Glutamatergic neuron (in vitro differentiated cells): ENCODE data around the gene SERGEF. TPM values are rescaled to one million over a fixed set of nuclear protein-coding genes. Genes with fewer than 3 reads are reported as not detected.

Experiments
- DNase-seq: peaks from one replicate; pipeline ENCODE4 v3.0.0; 2022
- H3K27ac Mint-ChIP-seq: one replicate; pipeline ENCODE4 v1.8.0; 2020; ENCODE audit warnings: mild to moderate bottlenecking, mixed read lengths, inconsistent platforms; ENCODE audit not compliant: unreplicated experiment
- H3K27me3 Mint-ChIP-seq: one replicate; pipeline ENCODE4 v1.8.0; 2020; ENCODE audit warnings: mild to moderate bottlenecking, moderate library complexity, mixed read lengths, inconsistent platforms; ENCODE audit not compliant: unreplicated experiment
- H3K36me3 Mint-ChIP-seq: one replicate; pipeline ENCODE4 v1.8.0; 2020; ENCODE audit warnings: mild to moderate bottlenecking, mixed read lengths, inconsistent platforms; ENCODE audit not compliant: unreplicated experiment
- H3K4me1 Mint-ChIP-seq: one replicate; pipeline ENCODE4 v1.8.0; 2020; ENCODE audit warnings: mild to moderate bottlenecking, low read depth, mixed read lengths, inconsistent platforms; ENCODE audit not compliant: unreplicated experiment
- H3K4me3 Mint-ChIP-seq: one replicate; pipeline ENCODE4 v1.8.0; 2020; ENCODE audit warnings: mild to moderate bottlenecking, mixed read lengths, inconsistent platforms; ENCODE audit not compliant: unreplicated experiment
- H3K9me3 Mint-ChIP-seq: one replicate; pipeline ENCODE4 v1.8.0; 2020; ENCODE audit warnings: mild to moderate bottlenecking, moderate library complexity, mixed read lengths, inconsistent platforms; ENCODE audit not compliant: unreplicated experiment
- total RNA-seq: library from RNA; stranded (reverse); fragmentation: NEBNext Ultra II Directional; extraction: Animal tissue kit (Norgen Biotek cat#: 25700); gene quantifications from one replicate; pipeline ENCODE4 v1.2.1, GENCODE V29; 2021; ENCODE audit not compliant: unreplicated experiment
- TF ChIP-seq, protein P1 (sequence below): fragments of 200-600 bp; sonication (generic); IDR thresholded peaks from one replicate; pipeline ENCODE4 v1.5.0; 2021; ENCODE audit not compliant: partially characterized antibody, unreplicated experiment

SERGEF gene
- total RNA-seq, 1 donor from 2014 or later = 42.5 TPM

DNA sequence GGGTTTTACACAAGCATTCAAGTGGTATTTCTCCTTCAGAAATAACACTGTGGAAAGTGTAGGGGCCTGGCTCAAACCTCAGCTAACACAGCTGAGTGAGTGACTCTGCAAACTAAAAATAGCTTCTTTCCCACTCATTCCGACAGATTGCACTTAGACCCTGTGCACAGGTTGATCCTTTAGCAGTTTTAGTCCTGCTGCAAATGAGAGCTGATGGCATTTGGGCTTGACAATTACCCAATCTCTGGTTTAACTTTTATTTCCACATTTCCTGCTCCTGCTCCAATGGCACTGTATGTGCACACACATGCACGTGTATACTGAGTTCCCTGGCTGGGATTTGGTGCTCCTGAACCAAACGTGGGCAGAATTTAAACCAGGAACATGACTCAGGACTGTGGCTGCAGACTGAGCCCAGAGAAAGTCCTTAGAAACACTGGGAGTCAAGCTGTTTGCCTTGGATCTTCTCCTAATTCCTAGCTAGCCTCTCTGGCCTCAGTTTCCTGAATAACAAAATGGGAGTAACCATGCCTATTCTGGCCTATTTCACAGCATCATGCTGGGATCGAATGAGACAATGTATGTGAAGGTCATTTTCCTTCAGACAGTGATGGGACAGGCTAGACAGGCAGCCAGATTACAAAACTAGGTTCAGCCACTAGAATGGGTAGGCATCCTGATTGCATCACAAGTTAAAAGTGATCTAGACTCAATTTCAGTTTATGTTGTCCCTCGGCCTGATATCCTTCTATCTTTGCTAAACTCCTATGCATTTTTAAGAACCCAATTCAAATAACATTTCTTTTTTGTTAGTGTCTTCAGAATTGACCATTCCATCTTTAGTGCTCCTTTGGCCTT, 58.2 kb downstream of the SERGEF start:
- no peak for DNase-seq
- no peak overlapping the region for H3K27ac Mint-ChIP-seq
- TF ChIP-seq, protein P1, sequence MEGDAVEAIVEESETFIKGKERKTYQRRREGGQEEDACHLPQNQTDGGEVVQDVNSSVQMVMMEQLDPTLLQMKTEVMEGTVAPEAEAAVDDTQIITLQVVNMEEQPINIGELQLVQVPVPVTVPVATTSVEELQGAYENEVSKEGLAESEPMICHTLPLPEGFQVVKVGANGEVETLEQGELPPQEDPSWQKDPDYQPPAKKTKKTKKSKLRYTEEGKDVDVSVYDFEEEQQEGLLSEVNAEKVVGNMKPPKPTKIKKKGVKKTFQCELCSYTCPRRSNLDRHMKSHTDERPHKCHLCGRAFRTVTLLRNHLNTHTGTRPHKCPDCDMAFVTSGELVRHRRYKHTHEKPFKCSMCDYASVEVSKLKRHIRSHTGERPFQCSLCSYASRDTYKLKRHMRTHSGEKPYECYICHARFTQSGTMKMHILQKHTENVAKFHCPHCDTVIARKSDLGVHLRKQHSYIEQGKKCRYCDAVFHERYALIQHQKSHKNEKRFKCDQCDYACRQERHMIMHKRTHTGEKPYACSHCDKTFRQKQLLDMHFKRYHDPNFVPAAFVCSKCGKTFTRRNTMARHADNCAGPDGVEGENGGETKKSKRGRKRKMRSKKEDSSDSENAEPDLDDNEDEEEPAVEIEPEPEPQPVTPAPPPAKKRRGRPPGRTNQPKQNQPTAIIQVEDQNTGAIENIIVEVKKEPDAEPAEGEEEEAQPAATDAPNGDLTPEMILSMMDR = no peak
- peaks cover 2% of the 10 kb centered on the region for H3K4me1 Mint-ChIP-seq
- no peak overlapping the region for H3K4me3 Mint-ChIP-seq
- H3K27me3 Mint-ChIP-seq = no peaks in the 10 kb centered on the region
- H3K36me3 Mint-ChIP-seq = peaks cover 12% of the 10 kb centered on the region
- peaks cover 4% of the 10 kb centered on the region for H3K9me3 Mint-ChIP-seq

DNA sequence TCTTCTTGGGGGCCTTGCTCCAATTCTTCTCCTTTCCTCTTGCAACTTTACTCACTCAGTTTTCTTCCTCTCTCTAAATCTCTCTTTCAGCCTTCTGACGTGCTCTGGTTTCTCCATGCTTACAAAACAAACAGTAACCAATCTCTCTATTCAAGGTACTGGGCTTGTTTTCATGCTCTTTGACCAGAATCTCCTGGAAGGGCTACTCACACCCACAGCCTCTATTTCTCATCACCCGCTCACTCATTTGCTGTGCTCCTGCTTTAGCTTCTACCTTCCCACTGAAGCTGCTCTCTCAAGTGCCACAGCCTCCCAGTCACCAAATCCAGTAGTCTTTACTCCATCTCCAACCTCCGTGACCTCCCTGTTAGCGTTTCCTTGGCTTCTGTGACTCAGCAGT, 60.4 kb downstream of the SERGEF start:
- no peak for DNase-seq
- Mint-ChIP-seq H3K36me3 (peaks cover 7% of the 10 kb centered on the region), H3K9me3 (peaks cover 4% of the 10 kb centered on the region), H3K27me3 (no peaks in the 10 kb centered on the region), H3K4me3 (no peak overlapping the region), H3K4me1 (no peaks in the 10 kb centered on the region), H3K27ac (no peak overlapping the region)
- TF ChIP-seq, protein P1 = no peak

DNA sequence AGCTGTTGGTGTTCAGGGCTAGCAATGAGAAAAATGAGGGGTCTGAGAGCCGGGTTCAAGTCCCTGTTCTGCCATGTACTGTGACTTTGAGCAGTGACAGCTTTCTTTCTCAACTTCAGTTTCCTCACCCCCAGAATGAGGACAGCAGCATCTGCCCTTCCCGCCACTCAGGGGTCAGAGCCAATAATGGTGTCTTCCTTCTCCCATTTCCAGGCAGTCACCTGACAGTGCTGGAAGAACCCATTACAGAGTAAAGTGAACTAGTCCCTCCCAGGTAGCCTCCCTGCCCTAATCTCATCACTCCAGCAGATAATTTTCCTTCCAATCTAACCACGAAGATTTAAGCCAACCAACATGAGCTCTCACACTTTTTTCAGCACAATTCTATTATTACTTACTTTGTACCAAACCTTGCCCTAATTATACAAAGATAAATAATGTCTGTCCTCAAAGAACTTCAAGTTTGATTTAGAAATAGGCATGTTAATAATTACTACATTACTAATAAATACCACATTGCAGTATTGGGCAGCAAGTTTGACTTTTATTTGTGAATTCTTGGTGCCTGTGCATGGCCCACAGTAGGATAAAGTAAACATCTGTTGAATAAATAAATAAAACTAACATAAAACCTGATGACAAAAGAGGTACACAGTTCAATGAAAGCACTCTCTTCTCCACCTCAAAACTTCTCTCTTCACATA, 61.0 kb downstream of the SERGEF start:
- Mint-ChIP-seq H3K4me1 (no peaks in the 10 kb centered on the region), H3K27me3 (peaks cover under 1% of the 10 kb centered on the region), H3K4me3 (no peak overlapping the region), H3K36me3 (peaks cover 7% of the 10 kb centered on the region), H3K27ac (no peak overlapping the region), H3K9me3 (peaks cover 4% of the 10 kb centered on the region)
- no peak for DNase-seq
- TF ChIP-seq, protein P1 = no peak

DNA sequence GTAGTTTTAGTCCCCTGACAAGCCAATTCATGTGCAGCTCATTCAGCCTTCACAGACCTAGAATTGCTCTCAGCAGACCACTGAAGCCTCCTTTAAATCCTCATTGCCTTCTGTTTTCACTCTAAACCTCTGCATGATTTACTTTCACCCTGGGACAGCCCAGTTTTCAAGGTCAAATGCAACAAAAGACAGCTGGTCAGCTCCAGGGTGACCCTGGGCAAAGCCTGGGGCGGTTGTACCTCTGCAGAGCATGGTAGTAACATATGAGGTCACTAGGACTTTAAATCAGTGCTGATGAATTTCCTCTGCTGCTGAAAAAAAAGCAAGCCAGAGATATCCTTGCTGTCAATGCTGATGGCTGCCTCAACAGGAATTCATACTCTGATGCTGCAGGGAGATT, 62.2 kb downstream of the SERGEF start:
- H3K9me3 Mint-ChIP-seq = peaks cover 4% of the 10 kb centered on the region
- peaks cover 2% of the 10 kb centered on the region for H3K27me3 Mint-ChIP-seq
- H3K4me1 Mint-ChIP-seq = no peaks in the 10 kb centered on the region
- H3K36me3 Mint-ChIP-seq = peaks cover 7% of the 10 kb centered on the region
- H3K27ac Mint-ChIP-seq = no peak overlapping the region
- TF ChIP-seq, protein P1 = no peak
- DNase-seq = no peak
- H3K4me3 Mint-ChIP-seq = no peak overlapping the region

DNA sequence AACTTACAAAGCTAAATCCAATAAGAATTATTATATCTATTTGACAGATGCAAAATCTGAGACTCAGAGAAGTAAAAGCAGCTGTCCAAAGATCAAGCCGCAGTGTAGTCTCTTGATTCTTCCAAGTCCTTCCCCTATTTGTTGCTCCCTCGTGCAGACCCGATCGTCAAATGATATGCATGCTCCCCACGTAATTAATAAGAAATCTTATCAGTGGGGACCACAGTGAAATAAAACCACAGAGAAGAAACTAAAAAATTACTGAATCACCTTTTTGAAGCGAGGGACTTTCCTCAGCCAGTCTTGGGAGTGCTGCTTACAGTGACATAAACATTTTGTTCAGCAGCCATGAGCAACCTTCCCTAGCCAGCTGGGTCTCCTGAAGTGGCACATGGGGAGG, 64.6 kb downstream of the SERGEF start:
- TF ChIP-seq, protein P1 = no peak
- Mint-ChIP-seq H3K36me3 (peaks cover 13% of the 10 kb centered on the region), H3K4me3 (no peak overlapping the region), H3K27ac (no peak overlapping the region), H3K9me3 (peaks cover 3% of the 10 kb centered on the region), H3K27me3 (peaks cover 2% of the 10 kb centered on the region), H3K4me1 (no peaks in the 10 kb centered on the region)
- no peak for DNase-seq
